Adrenal gland (tissue), 19 donors: Measurements from ENCODE around the gene C3orf22. TPM values are rescaled to one million over a fixed set of nuclear protein-coding genes. Genes with fewer than 3 reads are reported as not detected.

Experiments
- DNase-seq, 7 donors: peaks; one replicate each; pipeline ENCODE4 v3.0.0-alpha.2; 2019 to 2020
- H3K27ac ChIP-seq, 5 donors: fragments of 200-600 bp; sonication (generic) in 4 of 5; 1 replicate in 3 of 5; 2 replicates in 2 of 5; pipeline versions ENCODE4 v1.5.1 to v1.8.0; 2016 to 2020; ENCODE audit warnings: mild to moderate bottlenecking in 1 of 5
- H3K27me3 ChIP-seq: fragments of 200-600 bp; 2 replicates; pipeline ENCODE4 v1.8.0; 2021
- H3K36me3 ChIP-seq, 2 donors: fragments of 200-600 bp; replicated peaks in 1 of 2; 1 replicate in 1 of 2; 2 replicates in 1 of 2; pipeline versions ENCODE4 v1.5.1 to v1.8.0; 2018 to 2022
- H3K4me1 ChIP-seq, 2 donors: fragments of 200-600 bp; replicated peaks in 1 of 2; 1 replicate in 1 of 2; 2 replicates in 1 of 2; pipeline versions ENCODE4 v1.5.1 to v1.8.0; 2018 to 2021
- H3K4me3 ChIP-seq, 4 donors: fragments of 200-600 bp; sonication (generic) in 3 of 4; one replicate each; pipeline ENCODE4 v1.5.1; 2016 to 2018
- H3K9me3 ChIP-seq, 3 donors: fragments of 200-600 bp; sonication (generic) in 1 of 3; replicated peaks in 1 of 3; 1 replicate in 2 of 3; 2 replicates in 1 of 3; pipeline versions ENCODE4 v1.5.1 to v1.8.0; 2016 to 2021
- CTCF ChIP-seq, 6 experiments: fragments of 450-650 bp in 4 of 6; fragments of 200-600 bp in 2 of 6; sonication (generic) in 1 of 6; IDR thresholded peaks; 1 replicate in 5 of 6; 2 replicates in 1 of 6; pipeline versions ENCODE4 v1.5.1 to v1.8.0; 2016 to 2021; ENCODE audit warnings: antibody characterized with exemption in 6 of 6, mild to moderate bottlenecking in 2 of 6, moderate library complexity in 1 of 6
- POLR2A ChIP-seq, 2 donors: fragments of 450-650 bp; IDR thresholded peaks; one replicate each; pipeline ENCODE4 v1.6.1; 2017; ENCODE audit warnings: antibody characterized with exemption in 2 of 2, mild to moderate bottlenecking in 2 of 2, moderate library complexity in 1 of 2
- WGBS, 4 donors: extraction: QIAGEN DNeasy Blood & Tissue Kit in 2 of 4; methylation state at CpG; one replicate each; pipeline versions ENCODE4 v1.1.5 to v1.1.7; 2013 to 2017; 5-methylcytosine and 5-hydroxymethylcytosine counted together
- intact Hi-C, 2 donors: fragments of 100-400 bp; cut with DNase I; formaldehyde crosslinking; loops; one replicate each; pipeline versions ENCODE4 v1.14.1 to v1.15.0; 2022 to 2023
- long read RNA-seq, 10 donors: library from polyadenylated mRNA in 3 of 10; unstranded in 2 of 10; stranded (forward) in 1 of 10; transcript quantifications; one replicate each; pipeline ENCODE4 v2.0.0 and lab custom pipeline, GENCODE V29; 2021 to 2026
- polyA plus RNA-seq, 3 donors: library from polyadenylated mRNA; stranded (reverse); fragments of 200-250 nt in 2 of 3; fragments of 350-450 nt in 1 of 3; fragmentation: Illumina TruSeq in 1 of 3; extraction: RNeasy Lipid Tissue Mini Kit (QIAGEN cat#74804) in 1 of 3; gene quantifications; one replicate each; pipeline ENCODE4 v1.2.3, GENCODE V29; 2013 to 2014
- total RNA-seq, 9 donors: library from RNA; depleted of rRNA in 4 of 9; stranded (reverse); fragments of >200 nt in 4 of 9; fragments of 120-200 nt in 1 of 9; fragmentation: NEBNext Ultra II Directional in 1 of 9; extraction: Animal tissue kit (Norgen Biotek cat#: 25700) in 1 of 9; gene quantifications; one replicate each; pipeline versions ENCODE4 v1.1.0 to v1.2.4, GENCODE V29; 2013 to 2023
- donor health status: healthy with polysubstance abuse.
- donor health status: Bipolar disorder and iron deficiency.
- donor health status: DM: yes; HTN: yes; CAD: no.
- donor health status: DM: no; HTN: no; CAD: no.
- donor health status: DM: no; HTN: no; CAD: no.
- donor health status: DM: yes; HTN: yes; CAD: no.

Gene C3orf22
- total RNA-seq (not detected), polyA plus RNA-seq (not detected)
- long read RNA-seq, donor 1 = 0 reads
- long read RNA-seq, donor 2 = 0 reads
- long read RNA-seq, donor 3 = 0 reads
- long read RNA-seq, donor 4 = 0 reads
- long read RNA-seq, donor 5 = 0 reads
- long read RNA-seq, donor 6 = 0 reads
- long read RNA-seq, donor 7 = 0 reads
- long read RNA-seq, donor 8 = 0 reads
- long read RNA-seq, donor 9 = 0 reads
- long read RNA-seq, donor 10 = 0 reads

- no peaks in the 10 kb centered on the region for H3K4me1 ChIP-seq
- no peaks in the 10 kb centered on the region for H3K27me3 ChIP-seq
- TF ChIP-seq CTCF (IDR thresholded peaks at IDR 0.05) (no peak), POLR2A (IDR thresholded peaks at IDR 0.05) (no peak)
- DNase-seq = peak in 2 of 7 donors; percentile 8 to 27
- no peaks in the 10 kb centered on the region for H3K36me3 ChIP-seq
- 70 to 76% (median 72%) methylated on average over 4 to 9 of the region's 9 CpGs for WGBS, 4 donors
- H3K27ac ChIP-seq = no peak within 1 kb of the TSS
- intact Hi-C loops = no loop called here
- no peaks in the 10 kb centered on the region for H3K9me3 ChIP-seq
- no peak within 1 kb of the TSS for H3K4me3 ChIP-seq
Measured at GRCh38 chr3:126558336-126559071, at the start of gene C3orf22. C3orf22 (minus strand) TSS chr3:126558932; CDS start chr3:126553390, 5,542 bp downstream.

GRCh38 chr3:126607214-126607908, 48.6 kb upstream of the C3orf22 start:
- Histone ChIP-seq H3K4me1 (no peaks in the 10 kb centered on the region), H3K4me3 (no peak overlapping the region), H3K27me3 (no peaks in the 10 kb centered on the region), H3K36me3 (peaks cover 0 to 22% of the 10 kb centered on the region in 2 donors), H3K9me3 (no peaks in the 10 kb centered on the region), H3K27ac (no peak overlapping the region)
- 67 to 79% (median 77%) methylated on average over 11 of the region's 11 CpGs for WGBS, 4 donors
- intact Hi-C loops = no loop called here
- TF ChIP-seq POLR2A (IDR thresholded peaks at IDR 0.05) (no peak), CTCF (IDR thresholded peaks at IDR 0.05) (no peak)
- peak in 2 of 7 donors; percentile 10 to 12 for DNase-seq

- 81 to 97% (median 89%) methylated on average over 3 of the region's 3 CpGs for WGBS, 4 donors
- no peak overlapping the region for H3K27ac ChIP-seq
- intact Hi-C loops = no loop called here
Measured at GRCh38 chr3:126606001-126606400, 47.3 kb upstream of the C3orf22 start.

More at GRCh38 chr3:126606001-126606400, 47.3 kb upstream of the C3orf22 start:
- TF ChIP-seq CTCF (IDR thresholded peaks at IDR 0.05) (no peak), POLR2A (IDR thresholded peaks at IDR 0.05) (no peak)
- Histone ChIP-seq H3K27me3 (no peaks in the 10 kb centered on the region), H3K4me3 (no peak overlapping the region), H3K9me3 (no peaks in the 10 kb centered on the region), H3K36me3 (peaks cover 0 to 22% of the 10 kb centered on the region in 2 donors), H3K4me1 (no peaks in the 10 kb centered on the region)
- no peak for DNase-seq
